DOHH2 (cell line): Measurements from ENCODE around the gene CCL13.

ENCODE experiments used
- CTCF ChIP-seq: fragments of 200-600 bp; sonication (generic); IDR thresholded peaks from one replicate; pipeline ENCODE4 v1.5.1; 2014; ENCODE audit warnings: antibody characterized with exemption, mild to moderate bottlenecking, low read depth, low read length; ENCODE audit not compliant: poor library complexity, severe bottlenecking
- EZH2phosphoT487 ChIP-seq: fragments of 200-600 bp; sonication (generic); IDR thresholded peaks from 2 replicates; pipeline ENCODE4 v1.6.1; 2017; ENCODE audit warnings: borderline replicate concordance, mild to moderate bottlenecking, antibody characterized with exemption, low read length, moderate library complexity, mixed read lengths

GRCh38 chr17:34400301-34400931, 44.1 kb downstream of the CCL13 start:
- TF ChIP-seq CTCF, result no peak
- TF ChIP-seq EZH2phosphoT487, result no peak
